IMR-90 (cell line): ENCODE results near the gene NEK11. TPM values are rescaled to one million over a fixed set of nuclear protein-coding genes. Genes with fewer than 3 reads are reported as not detected.

Experiments
- ATAC-seq: fragments of 200-7000 bp; cut with Tn5 transposase; 2 replicates; pipeline ENCODE4 v1.9.1; 2020; ENCODE audit warnings: low read depth, mild to moderate bottlenecking, moderate library complexity
- BruUV-seq: library from RNA; stranded (reverse); fragments of 400-500 nt; replicated peaks from 2 replicates; lab custom pipeline; 2021; lab: Mats Ljungman, UMichigan
- CTCF ChIA-PET: fragments of 300-600 bp; formaldehyde crosslinking; extraction: SDS; loops from one replicate; lab custom pipeline; 2021; ENCODE audit warnings: antibody characterized with exemption; lab: Yijun Ruan, JAX
- POLR2A ChIA-PET: fragments of 300-600 bp; sonication (Branson Sonifier 250); formaldehyde crosslinking; loops from one replicate; lab custom pipeline; 2022; ENCODE audit warnings: antibody characterized with exemption; ENCODE audit not compliant: unreplicated experiment; lab: Charles Lee
- DNase-seq: peaks from one replicate; pipeline ENCODE4 v3.0.0; 2013
- H2AFZ ChIP-seq: replicated peaks from 2 replicates; pipeline ENCODE3; 2013; ENCODE audit warnings: low read length, mild to moderate bottlenecking; ENCODE audit not compliant: poor library complexity
- H2AK5ac ChIP-seq: 2 replicates; pipeline ENCODE4 v1.6.1; 2013; ENCODE audit warnings: low read depth, low read length, inconsistent platforms
- H2AK9ac ChIP-seq: replicated peaks from 2 replicates; pipeline ENCODE3; 2013; ENCODE audit warnings: mild to moderate bottlenecking, low read depth, low read length, moderate library complexity; ENCODE audit not compliant: poor library complexity
- H2BK120ac ChIP-seq: 2 replicates; pipeline ENCODE4 v1.6.1; 2013; ENCODE audit warnings: low read depth, low read length, inconsistent platforms
- H2BK15ac ChIP-seq: 3 replicates; pipeline ENCODE4 v1.6.1; 2013; ENCODE audit warnings: low read depth, low read length, inconsistent platforms
- H2BK20ac ChIP-seq: 2 replicates; pipeline ENCODE4 v1.6.1; 2013; ENCODE audit warnings: low read depth, mild to moderate bottlenecking, inconsistent platforms, low read length, moderate library complexity
- H2BK5ac ChIP-seq: 2 replicates; pipeline ENCODE4 v1.6.1; 2013; ENCODE audit warnings: mild to moderate bottlenecking, low read depth, low read length, inconsistent platforms; ENCODE audit not compliant: poor library complexity, severe bottlenecking
- H3K14ac ChIP-seq: replicated peaks from 2 replicates; pipeline ENCODE4 v1.6.1; 2013; ENCODE audit warnings: low read depth, low read length, inconsistent platforms
- H3K18ac ChIP-seq: 2 replicates; pipeline ENCODE4 v1.6.1; 2013; ENCODE audit warnings: low read depth, low read length, control low read depth
- H3K23ac ChIP-seq: 2 replicates; pipeline ENCODE4 v1.6.1; 2013; ENCODE audit warnings: low read depth, low read length, inconsistent platforms
- H3K27ac ChIP-seq: 2 replicates; pipeline ENCODE4 v1.5.1; 2013; ENCODE audit warnings: mild to moderate bottlenecking, control low read depth, low read length; ENCODE audit not compliant: insufficient read depth
- H3K27me3 ChIP-seq: 2 replicates; pipeline ENCODE4 v1.6.1; 2013; ENCODE audit warnings: low read length; ENCODE audit not compliant: control insufficient read depth, insufficient read depth
- H3K36me3 ChIP-seq: 2 replicates; pipeline ENCODE4 v1.6.1; 2013; ENCODE audit warnings: low read length, mixed read lengths; ENCODE audit not compliant: control insufficient read depth, insufficient read depth
- H3K4ac ChIP-seq: 2 replicates; pipeline ENCODE4 v1.6.1; 2013; ENCODE audit warnings: low read depth, low read length, inconsistent platforms
- H3K4me1 ChIP-seq: 2 replicates; pipeline ENCODE4 v1.6.1; 2013; ENCODE audit warnings: low read length, mixed read lengths; ENCODE audit not compliant: control insufficient read depth, insufficient read depth
- H3K4me2 ChIP-seq: 2 replicates; pipeline ENCODE4 v1.6.1; 2013; ENCODE audit warnings: low read depth, mild to moderate bottlenecking, control low read depth, low read length, moderate library complexity
- H3K4me3 ChIP-seq: 2 replicates; pipeline ENCODE4 v1.5.1; 2013; ENCODE audit warnings: low read depth, mild to moderate bottlenecking, control low read depth, low read length, moderate library complexity; ENCODE audit not compliant: insufficient read depth
- H3K56ac ChIP-seq: 2 replicates; pipeline ENCODE4 v1.6.1; 2013; ENCODE audit warnings: low read length, inconsistent platforms; ENCODE audit not compliant: insufficient read depth; ENCODE audit errors: extremely low read depth
- H3K79me1 ChIP-seq, 2 experiments: 2 replicates each; pipeline ENCODE4 v1.6.1; 2013; ENCODE audit warnings: low read length in 2 of 2, inconsistent platforms in 1 of 2, low read depth in 1 of 2
- H3K9ac ChIP-seq: 2 replicates; pipeline ENCODE4 v1.6.1; 2013; ENCODE audit warnings: low read depth, low read length, control low read depth
- H3K9me1 ChIP-seq: 2 replicates; pipeline ENCODE4 v1.6.1; 2013; ENCODE audit warnings: low read length, inconsistent platforms; ENCODE audit not compliant: insufficient read depth
- H3K9me3 ChIP-seq: 2 replicates; pipeline ENCODE4 v1.6.1; 2013; ENCODE audit warnings: low read length; ENCODE audit not compliant: control insufficient read depth, insufficient read depth
- H4K20me1 ChIP-seq: 2 replicates; pipeline ENCODE4 v1.6.1; 2013; ENCODE audit warnings: low read length, inconsistent platforms; ENCODE audit not compliant: insufficient read depth
- H4K5ac ChIP-seq: 2 replicates; pipeline ENCODE4 v1.6.1; 2013; ENCODE audit warnings: mild to moderate bottlenecking, low read depth, low read length, control low read depth
- H4K8ac ChIP-seq, 2 experiments: 2 replicates each; pipeline ENCODE4 v1.6.1; 2013; ENCODE audit warnings: low read depth in 2 of 2, low read length in 2 of 2, control low read depth in 1 of 2, inconsistent platforms in 1 of 2
- H4K91ac ChIP-seq: 2 replicates; pipeline ENCODE4 v1.6.1; 2013; ENCODE audit warnings: low read depth, low read length, inconsistent platforms; ENCODE audit not compliant: insufficient read depth
- CEBPB ChIP-seq: IDR thresholded peaks from 2 replicates; pipeline ENCODE4 v1.6.1; 2012; ENCODE audit warnings: low read depth, low read length, improper control_type of control experiment
- MAZ ChIP-seq: IDR thresholded peaks from 2 replicates; pipeline ENCODE4 v1.6.1; 2012; ENCODE audit warnings: low read depth, mild to moderate bottlenecking, low read length, improper control_type of control experiment, moderate library complexity, borderline replicate concordance
- MXI1 ChIP-seq: IDR thresholded peaks from 2 replicates; pipeline ENCODE4 v1.6.1; 2012; ENCODE audit warnings: low read depth, mild to moderate bottlenecking, low read length, moderate library complexity, borderline replicate concordance
- NFE2L2 ChIP-seq: fragments of 150-350 bp; IDR thresholded peaks from 2 replicates; pipeline ENCODE4 v1.6.1; 2016; ENCODE audit warnings: low read depth, mild to moderate bottlenecking, low read length
- SMC3 ChIP-seq: fragments of 150-350 bp; IDR thresholded peaks from 2 replicates; pipeline ENCODE4 v1.6.1; 2016; ENCODE audit warnings: low read depth, mild to moderate bottlenecking, antibody characterized with exemption, low read length, moderate library complexity
- WGBS, 2 experiments: methylation state at CpG; one replicate each; pipeline versions ENCODE4 v1.1.5 to v1.1.7; 2013; ENCODE audit warnings: missing lambda C conversion rate in 2 of 2; ENCODE audit not compliant: insufficient read length in 1 of 2; ENCODE audit errors: extremely low coverage in 2 of 2; 5-methylcytosine and 5-hydroxymethylcytosine counted together
- dilution Hi-C: fragments of 300-500 bp; cut with HindIII; formaldehyde crosslinking; loops from one replicate; pipeline ENCODE4 v1.14.3; 2018; ENCODE audit warnings: low sequenced_read_pairs; ENCODE audit not compliant: unreplicated experiment
- in situ Hi-C: fragments of 300-500 bp; cut with MboI; formaldehyde crosslinking; loops from 3 replicates; pipeline ENCODE4 v1.14.3; 2019; ENCODE audit warnings: low sequenced_read_pairs, inconsistent platforms, mixed read lengths
- intact Hi-C: fragments of 100-400 bp; cut with micrococcal nuclease; formaldehyde crosslinking; loops from 2 replicates; pipeline ENCODE4 v1.10.0; 2022
- polyA plus RNA-seq, 3 experiments: library from polyadenylated mRNA; depleted of rRNA; stranded (reverse); fragments of >200 nt; gene quantifications; 2 replicates each; pipeline ENCODE4 v1.2.3, GENCODE V29; 2012; ENCODE audit warnings: low replicate concordance in 1 of 3
- total RNA-seq: library from RNA; depleted of rRNA; stranded (reverse); fragments of >200 nt; gene quantifications from 2 replicates; pipeline ENCODE4 v1.2.3, GENCODE V29; 2012
- TF ChIP-seq, protein P1 (sequence below): conservative IDR thresholded peaks from 2 replicates; pipeline ENCODE4 v1.5.1; 2012; ENCODE audit warnings: mild to moderate bottlenecking, low read depth, low read length, improper control_type of control experiment

The NEK11 gene
- total and polyA plus RNA-seq, 2 of the 4 experiments (the other 2 are of a cell fraction), result 1.1 to 1.6 TPM

DNA sequence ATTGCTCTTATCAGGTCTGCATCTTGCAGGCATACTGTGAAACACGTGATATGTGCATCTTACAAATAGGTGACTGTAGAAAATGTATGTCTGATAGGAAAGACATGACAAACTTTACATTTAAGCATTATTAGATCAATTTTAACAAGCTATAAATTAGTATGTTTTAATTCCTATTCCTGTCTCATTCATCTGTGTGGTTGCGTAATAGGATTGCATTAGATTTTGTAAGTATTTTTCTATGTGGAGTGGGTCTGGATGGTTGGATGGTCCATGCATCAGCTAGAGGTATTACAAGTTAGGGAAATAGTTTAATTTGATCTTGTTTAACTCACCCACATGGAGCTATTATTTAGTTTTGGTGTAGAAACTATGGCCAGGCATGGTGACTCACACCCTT is 18.9 kb upstream of the NEK11 start:
- in situ Hi-C loops, result no loop called here
- BruUV-seq, result no TSS peak
- Histone ChIP-seq H2AK5ac (no peak overlapping the region), H4K20me1 (no peaks in the 10 kb centered on the region), H3K23ac (no peak overlapping the region), H3K9me3 (no peaks in the 10 kb centered on the region), H3K14ac (no peak overlapping the region), H3K18ac (no peak overlapping the region), H3K56ac (no peak overlapping the region), H2BK20ac (no peak overlapping the region), H3K4me3 (no peak overlapping the region), H3K9ac (no peak overlapping the region), H2BK120ac (no peak overlapping the region), H3K27ac (no peak overlapping the region), H3K4me1 (no peaks in the 10 kb centered on the region), H3K79me1 (peaks cover 0 to 3% of the 10 kb centered on the region in 2 experiments; a peak in 1 of 4 replicates), H3K4ac (no peak overlapping the region), H4K8ac (no peak overlapping the region), H3K9me1 (no peaks in the 10 kb centered on the region), H2BK5ac (no peak overlapping the region), H4K5ac (no peak overlapping the region), H2AFZ (no peak overlapping the region), H3K36me3 (peaks cover 7% of the 10 kb centered on the region), H3K27me3 (no peaks in the 10 kb centered on the region), H4K91ac (no peak overlapping the region), H2BK15ac (no peak overlapping the region), H2AK9ac (no peak overlapping the region), H3K4me2 (no peak overlapping the region)
- dilution Hi-C loops, result no loop called here
- CTCF ChIA-PET, result no interaction called here
- ATAC-seq, result peak; percentile 11; the same call in 1 of the 2 replicates
- no peak for TF ChIP-seq NFE2L2
- no peak for TF ChIP-seq MXI1
- TF ChIP-seq SMC3, result no peak
- TF ChIP-seq CEBPB, result peak; percentile 95
- TF ChIP-seq MAZ, result no peak
- TF ChIP-seq, protein P1, sequence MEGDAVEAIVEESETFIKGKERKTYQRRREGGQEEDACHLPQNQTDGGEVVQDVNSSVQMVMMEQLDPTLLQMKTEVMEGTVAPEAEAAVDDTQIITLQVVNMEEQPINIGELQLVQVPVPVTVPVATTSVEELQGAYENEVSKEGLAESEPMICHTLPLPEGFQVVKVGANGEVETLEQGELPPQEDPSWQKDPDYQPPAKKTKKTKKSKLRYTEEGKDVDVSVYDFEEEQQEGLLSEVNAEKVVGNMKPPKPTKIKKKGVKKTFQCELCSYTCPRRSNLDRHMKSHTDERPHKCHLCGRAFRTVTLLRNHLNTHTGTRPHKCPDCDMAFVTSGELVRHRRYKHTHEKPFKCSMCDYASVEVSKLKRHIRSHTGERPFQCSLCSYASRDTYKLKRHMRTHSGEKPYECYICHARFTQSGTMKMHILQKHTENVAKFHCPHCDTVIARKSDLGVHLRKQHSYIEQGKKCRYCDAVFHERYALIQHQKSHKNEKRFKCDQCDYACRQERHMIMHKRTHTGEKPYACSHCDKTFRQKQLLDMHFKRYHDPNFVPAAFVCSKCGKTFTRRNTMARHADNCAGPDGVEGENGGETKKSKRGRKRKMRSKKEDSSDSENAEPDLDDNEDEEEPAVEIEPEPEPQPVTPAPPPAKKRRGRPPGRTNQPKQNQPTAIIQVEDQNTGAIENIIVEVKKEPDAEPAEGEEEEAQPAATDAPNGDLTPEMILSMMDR, result no peak
- no CpG with 5 or more reads among the region's 2 CpGs for WGBS, 2 experiments
- DNase-seq, result peak; percentile 28
- intact Hi-C loops, result no loop called here
- POLR2A ChIA-PET, result no interaction called here
